Posterior cingulate gyrus (tissue), 11 donors: ENCODE results near the gene FBXO5.

Experiments
- DNase-seq, 10 donors: peaks; one replicate each; pipeline versions ENCODE4 v3.0.0 to v3.0.0-alpha.2; 2020 to 2021; ENCODE audit warnings: mixed read lengths in 3 of 10
- intact Hi-C: fragments of 100-400 bp; cut with DNase I; formaldehyde crosslinking; loops from one replicate; pipeline ENCODE4 v1.15.1; 2023

FBXO5 gene

GRCh38 chr6:152957796-152958195 is 25.0 kb downstream of the FBXO5 start:
- no peak for DNase-seq
- intact Hi-C loops, result loop anchor here (10.0 kb wide), 1 partner anchor 473 kb away; no protein-coding TSS in a partner anchor

GRCh38 chr6:152954443-152954842 is 28.4 kb downstream of the FBXO5 start:
- intact Hi-C loops, result loop anchor here (10.0 kb wide), 1 partner anchor 470 kb away; no protein-coding TSS in a partner anchor
- no peak for DNase-seq

- DNase-seq, result no peak
These were observed 29.9 kb downstream of the FBXO5 start for GRCh38 chr6:152952866-152953509.

GRCh38 chr6:152952045-152952444 is 30.8 kb downstream of the FBXO5 start:
- intact Hi-C loops, result loop anchor here (10.0 kb wide), 1 partner anchor 467 kb away; no protein-coding TSS in a partner anchor
- no peak for DNase-seq

More at GRCh38 chr6:152952866-152953509, 29.9 kb downstream of the FBXO5 start:
- intact Hi-C loops, result loop anchor here (10.0 kb wide), 1 partner anchor 468 kb away; no protein-coding TSS in a partner anchor

GRCh38 chr6:152950240-152950639 is 32.6 kb downstream of the FBXO5 start:
- no peak for DNase-seq
- intact Hi-C loops, result loop anchor here (10.0 kb wide), 1 partner anchor 465 kb away; no protein-coding TSS in a partner anchor

GRCh38 chr6:152948150-152948768 is 34.6 kb downstream of the FBXO5 start:
- no peak for DNase-seq
- intact Hi-C loops, result loop anchor here (1.0 kb wide), 2 partner anchors 84 to 200 kb away; no protein-coding TSS in a partner anchor

GRCh38 chr6:152946995-152947394 is 35.8 kb downstream of the FBXO5 start:
- intact Hi-C loops, result no loop called here
- DNase-seq, result no peak

GRCh38 chr6:152946484-152946883 is 36.4 kb downstream of the FBXO5 start:
- intact Hi-C loops, result no loop called here
- no peak for DNase-seq

GRCh38 chr6:152943260-152943897 is 39.5 kb downstream of the FBXO5 start:
- no peak for DNase-seq
- intact Hi-C loops, result no loop called here

- DNase-seq, result no peak
- intact Hi-C loops, result no loop called here
These were observed 40.4 kb downstream of the FBXO5 start for GRCh38 chr6:152942319-152942869.

GRCh38 chr6:152941746-152942145 is 41.1 kb downstream of the FBXO5 start:
- DNase-seq, result no peak
- intact Hi-C loops, result no loop called here

GRCh38 chr6:152932865-152933264 is 50.0 kb downstream of the FBXO5 start:
- DNase-seq, result no peak
- intact Hi-C loops, result no loop called here

GRCh38 chr6:152922706-152923105 is 60.1 kb downstream of the FBXO5 start:
- no peak for DNase-seq
- intact Hi-C loops, result no loop called here
